Ramos (cell line): ENCODE measurements around the gene PCDHB12.
"Not testable (repeated sequence)": the region's sequence is repeated elsewhere in the genome, so short reads cannot be mapped to it uniquely, and the experiment has no call there.

Source experiments
- in situ Hi-C: fragments of 300-500 bp; cut with MboI; formaldehyde crosslinking; loops from one replicate; pipeline ENCODE4 v1.14.3; 2022; ENCODE audit warnings: low sequenced_read_pairs; ENCODE audit not compliant: unreplicated experiment

PCDHB12 gene

DNA sequence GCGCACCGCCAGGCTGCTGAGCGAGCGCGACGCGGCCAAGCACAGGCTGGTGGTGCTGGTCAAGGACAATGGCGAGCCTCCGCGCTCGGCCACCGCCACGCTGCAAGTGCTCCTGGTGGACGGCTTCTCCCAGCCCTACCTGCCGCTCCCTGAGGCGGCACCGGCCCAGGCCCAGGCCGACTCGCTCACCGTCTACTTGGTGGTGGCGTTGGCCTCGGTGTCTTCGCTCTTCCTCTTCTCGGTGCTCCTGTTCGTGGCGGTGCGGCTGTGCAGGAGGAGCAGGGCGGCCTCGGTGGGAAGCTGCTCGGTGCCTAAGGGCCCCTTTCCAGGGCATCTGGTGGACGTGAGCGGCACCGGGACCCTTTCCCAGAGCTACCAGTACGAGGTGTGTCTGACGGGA lies 6.9 kb upstream of the PCDHB12 start:
- in situ Hi-C loops = not testable (repeated sequence)

- in situ Hi-C loops = loop anchor here (10.0 kb wide), 1 partner anchor 345 kb away; no protein-coding TSS in a partner anchor
Observed at GRCh38 chr5:141210281-141210680, 1.8 kb downstream of the PCDHB12 start.

DNA sequence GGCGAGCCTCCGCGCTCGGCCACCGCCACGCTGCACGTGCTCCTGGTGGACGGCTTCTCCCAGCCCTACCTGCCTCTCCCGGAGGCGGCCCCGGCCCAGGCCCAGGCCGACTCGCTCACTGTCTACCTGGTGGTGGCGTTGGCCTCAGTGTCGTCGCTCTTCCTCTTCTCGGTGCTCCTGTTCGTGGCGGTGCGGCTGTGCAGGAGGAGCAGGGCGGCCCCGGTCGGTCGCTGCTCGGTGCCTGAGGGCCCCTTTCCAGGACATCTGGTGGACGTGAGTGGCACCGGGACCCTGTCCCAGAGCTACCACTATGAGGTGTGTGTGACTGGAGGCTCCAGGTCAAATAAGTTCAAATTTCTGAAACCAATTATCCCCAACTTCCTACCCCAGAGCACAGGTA lies 2.3 kb downstream of the PCDHB12 start:
- in situ Hi-C loops = loop anchor here (10.0 kb wide), 1 partner anchor 344 kb away; no protein-coding TSS in a partner anchor

GRCh38 chr5:141213656-141214339 lies 5.3 kb downstream of the PCDHB12 start, which contains the start of gene PCDHB13:
TSS of gene PCDHB13 (plus strand) at chr5:141213919. CDS start at chr5:141214124, 205 bp downstream.
- in situ Hi-C loops = loop anchor here (10.0 kb wide), 1 partner anchor 341 kb away; no protein-coding TSS in a partner anchor

- in situ Hi-C loops = loop anchor here (10.0 kb wide), 1 partner anchor 340 kb away; no protein-coding TSS in a partner anchor
Observed at GRCh38 chr5:141214583-141214982, 6.1 kb downstream of the PCDHB12 start.

DNA sequence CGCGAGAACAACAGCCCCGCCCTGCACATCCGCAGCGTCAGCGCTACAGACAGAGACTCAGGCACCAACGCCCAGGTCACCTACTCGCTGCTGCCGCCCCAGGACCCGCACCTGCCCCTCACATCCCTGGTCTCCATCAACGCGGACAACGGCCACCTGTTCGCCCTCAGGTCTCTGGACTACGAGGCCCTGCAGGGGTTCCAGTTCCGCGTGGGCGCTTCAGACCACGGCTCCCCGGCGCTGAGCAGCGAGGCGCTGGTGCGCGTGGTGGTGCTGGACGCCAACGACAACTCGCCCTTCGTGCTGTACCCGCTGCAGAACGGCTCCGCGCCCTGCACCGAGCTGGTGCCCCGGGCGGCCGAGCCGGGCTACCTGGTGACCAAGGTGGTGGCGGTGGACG lies 7.0 kb downstream of the PCDHB12 start:
- in situ Hi-C loops = loop anchor here (10.0 kb wide), 1 partner anchor 339 kb away; no protein-coding TSS in a partner anchor

DNA sequence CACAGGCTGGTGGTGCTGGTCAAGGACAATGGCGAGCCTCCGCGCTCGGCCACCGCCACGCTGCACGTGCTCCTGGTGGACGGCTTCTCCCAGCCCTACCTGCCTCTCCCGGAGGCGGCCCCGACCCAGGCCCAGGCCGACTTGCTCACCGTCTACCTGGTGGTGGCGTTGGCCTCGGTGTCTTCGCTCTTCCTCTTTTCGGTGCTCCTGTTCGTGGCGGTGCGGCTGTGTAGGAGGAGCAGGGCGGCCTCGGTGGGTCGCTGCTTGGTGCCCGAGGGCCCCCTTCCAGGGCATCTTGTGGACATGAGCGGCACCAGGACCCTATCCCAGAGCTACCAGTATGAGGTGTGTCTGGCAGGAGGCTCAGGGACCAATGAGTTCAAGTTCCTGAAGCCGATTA lies 7.5 kb downstream of the PCDHB12 start:
- in situ Hi-C loops = loop anchor here (10.0 kb wide), 1 partner anchor 339 kb away; no protein-coding TSS in a partner anchor

DNA sequence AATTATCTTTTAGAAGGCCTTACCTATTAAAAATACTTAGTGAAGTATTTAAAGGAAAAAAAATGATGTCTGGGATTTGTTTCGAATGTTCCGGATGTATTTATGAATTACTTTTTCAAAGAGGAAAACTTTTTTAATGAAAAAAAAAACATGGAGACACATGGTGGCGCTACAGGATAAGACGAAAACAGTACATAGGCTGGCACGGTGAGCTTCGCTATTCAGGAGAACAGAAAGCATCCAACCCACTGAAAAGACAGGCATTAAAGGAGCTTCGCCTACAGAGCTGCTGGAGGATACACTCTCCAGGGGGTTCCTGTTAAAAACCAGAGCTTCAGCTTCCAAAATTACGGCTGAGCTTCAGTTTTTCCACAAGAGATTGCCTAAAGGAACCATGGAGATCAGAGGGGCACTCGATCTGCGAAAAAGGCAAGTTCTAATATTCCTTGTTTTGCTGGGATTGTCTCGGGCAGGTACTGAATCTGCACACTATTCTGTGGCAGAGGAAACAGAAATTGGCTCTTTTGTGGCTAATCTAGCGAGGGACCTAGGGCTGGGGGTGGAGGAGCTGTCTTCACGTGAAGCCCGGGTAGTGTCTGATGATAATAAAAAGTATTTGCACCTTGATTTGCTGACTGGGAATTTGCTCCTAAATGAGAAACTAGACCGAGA lies 14.7 kb downstream of the PCDHB12 start, which contains the start of gene PCDHB14:
Gene PCDHB14 (plus strand): TSS at position 232 of the 672 bp plus-strand sequence. CDS start 163 bp downstream, at position 395.
- in situ Hi-C loops = no loop called here

DNA sequence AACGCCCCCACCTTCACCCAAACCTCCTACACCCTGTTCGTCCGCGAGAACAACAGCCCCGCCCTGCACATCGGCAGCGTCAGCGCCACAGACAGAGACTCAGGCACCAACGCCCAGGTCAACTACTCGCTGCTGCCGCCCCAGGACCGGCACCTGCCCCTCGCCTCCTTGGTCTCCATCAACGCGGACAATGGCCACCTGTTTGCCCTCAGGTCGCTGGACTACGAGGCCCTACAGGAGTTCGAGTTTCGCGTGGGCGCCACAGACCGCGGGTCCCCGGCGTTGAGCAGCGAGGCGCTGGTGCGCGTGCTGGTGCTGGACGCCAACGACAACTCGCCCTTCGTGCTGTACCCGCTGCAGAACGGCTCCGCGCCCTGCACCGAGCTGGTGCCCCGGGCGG lies 16.3 kb downstream of the PCDHB12 start:
- in situ Hi-C loops = not testable (repeated sequence)

GRCh38 chr5:141225421-141225820 lies 16.9 kb downstream of the PCDHB12 start:
- in situ Hi-C loops = not testable (repeated sequence)

DNA sequence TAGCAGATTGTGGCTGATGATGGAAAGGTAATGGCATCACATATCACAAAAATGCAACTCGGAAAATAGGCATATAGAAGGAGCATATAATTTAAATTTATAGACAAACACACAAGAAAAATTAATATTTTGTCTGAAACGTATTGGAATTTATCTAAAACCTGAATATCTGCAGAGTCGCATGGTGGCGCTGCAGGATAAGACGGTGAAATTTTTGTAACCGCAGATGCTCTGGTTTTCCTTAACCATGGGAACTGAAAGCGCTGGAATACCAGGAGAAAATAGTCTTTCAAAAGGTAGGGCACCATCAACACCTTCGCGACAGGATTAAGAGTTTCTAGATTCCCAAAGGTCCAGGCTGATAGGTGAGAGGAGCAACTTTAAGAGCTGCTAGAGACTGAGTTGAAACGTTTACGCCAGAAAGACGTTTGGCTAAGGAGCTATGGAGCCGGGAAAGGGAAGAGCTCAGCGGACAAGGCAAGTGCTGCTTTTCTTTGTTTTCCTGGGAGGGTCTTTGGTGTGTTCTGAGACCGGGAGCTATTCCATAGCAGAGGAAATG lies 25.7 kb downstream of the PCDHB12 start:
- in situ Hi-C loops = no loop called here

DNA sequence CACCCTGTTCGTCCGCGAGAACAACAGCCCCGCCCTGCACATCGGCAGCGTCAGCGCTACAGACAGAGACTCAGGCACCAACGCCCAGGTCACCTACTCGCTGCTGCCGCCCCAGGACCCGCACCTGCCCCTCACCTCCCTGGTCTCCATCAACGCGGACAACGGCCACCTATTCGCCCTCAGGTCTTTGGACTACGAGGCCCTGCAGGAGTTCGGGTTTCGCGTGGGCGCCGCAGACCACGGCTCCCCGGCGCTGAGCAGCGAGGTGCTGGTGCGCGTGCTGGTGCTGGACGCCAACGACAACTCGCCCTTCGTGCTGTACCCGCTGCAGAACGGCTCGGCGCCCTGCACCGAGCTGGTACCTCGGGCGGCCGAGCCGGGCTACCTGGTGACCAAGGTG lies 27.4 kb downstream of the PCDHB12 start:
- in situ Hi-C loops = not testable (repeated sequence)

DNA sequence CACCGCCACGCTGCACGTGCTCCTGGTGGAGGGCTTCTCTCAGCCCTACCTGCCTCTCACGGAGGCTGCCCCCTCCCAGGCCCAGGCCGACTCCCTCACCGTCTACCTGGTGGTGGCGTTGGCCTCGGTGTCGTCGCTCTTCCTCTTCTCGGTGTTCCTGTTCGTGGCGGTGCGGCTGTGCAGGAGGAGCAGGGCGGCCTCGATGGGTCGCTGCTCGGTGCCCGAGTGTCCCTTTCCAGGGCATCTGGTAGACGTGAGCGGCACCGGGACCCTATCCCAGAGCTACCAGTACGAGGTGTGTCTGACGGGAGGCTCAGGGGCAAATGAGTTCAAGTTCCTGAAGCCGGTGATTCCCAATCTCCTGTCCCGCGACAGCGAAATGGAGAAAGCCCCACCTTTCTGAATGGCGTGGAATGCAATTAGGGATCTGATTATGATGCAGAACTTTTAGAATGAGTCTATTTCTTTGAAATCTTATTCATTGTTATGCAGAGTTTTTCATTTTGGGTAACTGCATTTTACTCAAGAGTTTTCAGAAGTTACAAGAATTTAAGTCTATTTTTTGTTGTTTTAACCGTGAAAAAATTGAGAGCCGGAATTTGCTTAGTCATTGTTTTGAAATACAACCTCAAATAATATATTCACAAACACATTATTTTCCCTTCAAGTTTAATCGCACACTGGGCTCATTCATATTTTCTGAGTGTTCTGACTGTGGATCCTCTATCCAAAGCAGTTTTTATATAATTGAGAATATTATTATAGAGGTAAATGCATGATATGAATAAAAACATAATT lies 28.2 kb downstream of the PCDHB12 start:
- in situ Hi-C loops = no loop called here

DNA sequence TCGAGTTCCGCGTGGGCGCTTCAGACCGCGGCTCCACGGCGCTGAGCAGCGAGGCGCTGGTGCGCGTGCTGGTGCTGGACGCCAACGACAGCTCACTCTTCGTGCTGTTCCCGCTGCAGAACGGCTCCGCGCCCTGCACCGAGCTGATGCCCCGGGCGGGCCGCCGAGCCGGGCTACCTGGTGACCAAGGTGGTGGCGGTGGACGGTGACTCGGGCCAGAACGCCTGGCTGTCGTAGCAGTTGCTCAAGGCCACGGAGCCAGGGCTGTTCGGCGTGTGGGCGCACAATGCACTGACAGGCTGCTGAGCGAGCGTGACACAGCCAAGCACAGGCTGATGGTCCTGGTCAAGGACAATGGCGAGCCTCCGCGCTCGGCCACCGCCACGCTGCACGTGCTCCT lies 33.0 kb downstream of the PCDHB12 start:
- in situ Hi-C loops = no loop called here

DNA sequence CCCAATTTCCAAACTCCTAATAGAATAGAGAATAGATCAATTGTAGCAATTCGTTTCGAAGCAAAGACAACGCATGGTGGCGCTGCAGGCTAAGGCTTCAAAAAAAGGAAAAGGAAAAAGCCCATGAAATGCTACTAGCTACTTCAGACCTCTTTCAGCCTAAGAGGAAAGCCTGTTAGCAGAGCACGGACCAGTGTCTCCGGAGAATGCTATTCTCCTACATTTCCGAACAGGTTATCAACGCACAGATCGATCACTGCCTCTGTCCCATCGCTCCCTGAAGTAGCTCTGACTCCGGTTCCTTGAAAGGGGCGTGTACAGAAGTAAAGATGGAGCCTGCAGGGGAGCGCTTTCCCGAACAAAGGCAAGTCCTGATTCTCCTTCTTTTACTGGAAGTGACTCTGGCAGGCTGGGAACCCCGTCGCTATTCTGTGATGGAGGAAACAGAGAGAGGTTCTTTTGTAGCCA lies 36.8 kb downstream of the PCDHB12 start, which contains the start of gene PCDHB15:
Gene PCDHB15 (plus strand): TSS at position 146 of the 468 bp plus-strand sequence. CDS start 184 bp downstream, at position 330.
- in situ Hi-C loops = no loop called here

- in situ Hi-C loops = not testable (repeated sequence)
Observed at GRCh38 chr5:141246971-141247370, 38.5 kb downstream of the PCDHB12 start.

DNA sequence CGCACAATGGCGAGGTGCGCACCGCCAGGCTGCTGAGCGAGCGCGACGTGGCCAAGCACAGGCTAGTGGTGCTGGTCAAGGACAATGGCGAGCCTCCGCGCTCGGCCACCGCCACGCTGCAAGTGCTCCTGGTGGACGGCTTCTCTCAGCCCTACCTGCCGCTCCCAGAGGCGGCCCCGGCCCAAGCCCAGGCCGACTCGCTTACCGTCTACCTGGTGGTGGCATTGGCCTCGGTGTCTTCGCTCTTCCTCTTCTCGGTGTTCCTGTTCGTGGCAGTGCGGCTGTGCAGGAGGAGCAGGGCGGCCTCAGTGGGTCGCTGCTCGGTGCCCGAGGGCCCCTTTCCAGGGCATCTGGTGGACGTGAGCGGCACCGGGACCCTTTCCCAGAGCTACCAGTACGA lies 38.9 kb downstream of the PCDHB12 start:
- in situ Hi-C loops = not testable (repeated sequence)

DNA sequence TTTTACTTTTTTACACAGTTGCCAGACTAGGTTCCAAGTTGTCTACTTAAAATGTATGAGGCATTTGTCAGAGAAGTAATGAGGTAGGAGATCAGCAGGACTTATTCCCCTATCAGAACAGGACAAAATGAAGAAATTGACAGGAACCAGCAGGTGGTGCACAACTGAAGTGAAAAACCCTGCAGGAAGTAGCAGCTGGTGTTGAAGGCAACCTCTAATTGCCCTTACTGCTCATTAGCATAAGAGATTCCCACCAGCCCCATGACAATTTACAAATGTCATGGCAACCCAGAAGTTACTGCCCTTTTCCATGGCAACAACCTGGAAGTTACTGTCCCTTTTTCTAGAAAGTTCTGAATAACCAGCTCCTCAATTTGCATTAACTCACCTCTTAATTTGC lies 42.1 kb downstream of the PCDHB12 start:
- in situ Hi-C loops = no loop called here

DNA sequence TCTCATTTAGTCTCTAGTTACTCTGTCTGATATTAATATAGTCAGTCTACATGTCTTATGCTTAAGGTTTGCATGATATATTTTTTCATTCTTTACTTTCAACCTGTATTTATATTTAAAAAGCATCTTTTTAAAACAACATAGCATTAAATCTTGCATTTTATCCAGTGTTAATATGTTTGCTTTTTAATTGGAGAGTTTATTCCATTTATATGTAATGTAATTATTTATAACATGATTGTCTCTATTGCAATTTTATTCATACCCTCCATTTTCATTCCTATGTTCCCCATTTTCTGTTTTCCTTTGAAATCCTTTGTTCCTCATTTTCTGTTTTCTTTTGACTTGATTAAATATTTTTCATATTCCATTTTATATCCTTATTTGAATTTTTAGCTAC lies 49.9 kb downstream of the PCDHB12 start:
- in situ Hi-C loops = no loop called here

- in situ Hi-C loops = no loop called here
Observed at GRCh38 chr5:141258948-141259347, 50.4 kb downstream of the PCDHB12 start.
